PC-9 (cell line): ENCODE results near the gene CMTM7. TPM values are rescaled to one million over a fixed set of nuclear protein-coding genes. Genes with fewer than 3 reads are reported as not detected.
A peak's percentile ranks its signal among the peaks of the same experiment; 100 is the strongest.

Experiments
- BruUV-seq: library from RNA; stranded (reverse); fragments of 400-500 nt; replicated peaks from 2 replicates; lab custom pipeline; 2021; lab: Mats Ljungman, UMichigan
- CTCF ChIA-PET: fragments of 300-600 bp; sonication (Branson Sonifier 250); formaldehyde crosslinking; loops from one replicate; lab custom pipeline; 2022; ENCODE audit warnings: antibody characterized with exemption; lab: Charles Lee
- POLR2A ChIA-PET: fragments of 300-600 bp; sonication (Branson Sonifier 250); formaldehyde crosslinking; loops from one replicate; lab custom pipeline; 2022; ENCODE audit warnings: antibody characterized with exemption; ENCODE audit not compliant: unreplicated experiment; lab: Charles Lee
- DNase-seq, 2 experiments: peaks; one replicate each; pipeline versions ENCODE4 v3.0.0 to v3.0.0-alpha.2; 2015 to 2022; ENCODE audit warnings: mixed read lengths in 1 of 2
- H2AFZ ChIP-seq: fragments of 200-600 bp; sonication (generic); 2 replicates; pipeline ENCODE4 v1.8.1; 2017; ENCODE audit warnings: antibody characterized with exemption
- H3F3A ChIP-seq: fragments of 200-600 bp; sonication (generic); 2 replicates; pipeline ENCODE4 v1.8.1; 2017; ENCODE audit warnings: antibody characterized with exemption, mild to moderate bottlenecking, low read depth; ENCODE audit not compliant: insufficient read depth
- H3K27ac ChIP-seq: fragments of 200-600 bp; sonication (generic); 2 replicates; pipeline ENCODE4 v1.6.1; 2016; ENCODE audit warnings: mixed run types
- H3K27me3 ChIP-seq: fragments of 200-600 bp; sonication (generic); 2 replicates; pipeline ENCODE4 v1.6.1; 2016; ENCODE audit warnings: low read depth, mixed run types; ENCODE audit not compliant: insufficient read depth
- H3K36me3 ChIP-seq: fragments of 200-600 bp; sonication (generic); 2 replicates; pipeline ENCODE4 v1.6.1; 2016; ENCODE audit warnings: low read depth, mixed run types
- H3K4me1 ChIP-seq: fragments of 200-600 bp; sonication (generic); replicated peaks from 2 replicates; pipeline ENCODE4 v1.6.1; 2016; ENCODE audit warnings: mixed run types; ENCODE audit not compliant: insufficient read depth
- H3K4me2 ChIP-seq: fragments of 200-600 bp; sonication (generic); 2 replicates; pipeline ENCODE4 v1.6.1; 2017; ENCODE audit warnings: mixed run types
- H3K4me3 ChIP-seq: fragments of 200-600 bp; sonication (generic); 2 replicates; pipeline ENCODE4 v1.6.1; 2016; ENCODE audit warnings: mixed run types
- H3K79me2 ChIP-seq: fragments of 200-600 bp; sonication (generic); 2 replicates; pipeline ENCODE4 v1.6.1; 2017; ENCODE audit warnings: low read depth, mixed run types
- H3K9me2 ChIP-seq: fragments of 200-600 bp; sonication (generic); 2 replicates; pipeline ENCODE4 v1.8.1; 2017; ENCODE audit warnings: mild to moderate bottlenecking; ENCODE audit not compliant: insufficient read depth
- H3K9me3 ChIP-seq: fragments of 200-600 bp; sonication (generic); 2 replicates; pipeline ENCODE4 v1.8.1; 2016; ENCODE audit warnings: low read depth; ENCODE audit not compliant: insufficient read depth
- H4K20me1 ChIP-seq: fragments of 200-600 bp; sonication (generic); 2 replicates; pipeline ENCODE4 v1.8.1; 2017; ENCODE audit not compliant: insufficient read depth
- CTCF ChIP-seq: fragments of 200-600 bp; sonication (generic); conservative IDR thresholded peaks from 2 replicates; pipeline ENCODE4 v1.6.1; 2017; ENCODE audit warnings: mixed run types, antibody characterized with exemption, mild to moderate bottlenecking, moderate library complexity
- EZH2 ChIP-seq: fragments of 200-600 bp; sonication (generic); IDR thresholded peaks from 2 replicates; pipeline ENCODE4 v1.8.0; 2017; ENCODE audit warnings: antibody characterized with exemption, low read depth
- intact Hi-C: fragments of 100-400 bp; cut with micrococcal nuclease; formaldehyde crosslinking; loops from one replicate; pipeline ENCODE4 v1.10.0; 2022; ENCODE audit not compliant: unreplicated experiment
- total RNA-seq: library from RNA; stranded (reverse); gene quantifications from 2 replicates; pipeline ENCODE4 v1.2.3, GENCODE V29; 2021

The CMTM7 gene
- total RNA-seq, 1 experiment from 2014 or later: 37.1 TPM

- Histone ChIP-seq H3K36me3 (no peaks in the 10 kb centered on the region), H4K20me1 (no peaks in the 10 kb centered on the region), H3K79me2 (peaks cover 49% of the 10 kb centered on the region), H3K27me3 (no peaks in the 10 kb centered on the region), H3K9me2 (no peaks in the 10 kb centered on the region), H2AFZ (no peak overlapping the region), H3F3A (peaks cover 28% of the 10 kb centered on the region), H3K4me3 (no peak overlapping the region), H3K4me2 (no peak overlapping the region), H3K9me3 (no peaks in the 10 kb centered on the region), H3K27ac (no peak overlapping the region), H3K4me1 (peaks cover 48% of the 10 kb centered on the region)
- BruUV-seq: no TSS peak
- DNase-seq: no peak
- ChIA-PET CTCF (interaction anchor here (0.6 kb wide), 1 partner anchor 311 kb away, joined by 3 read pairs; no protein-coding TSS in a partner anchor), POLR2A (no interaction called here)
- intact Hi-C loops: loop anchor here (5.0 kb wide), 1 partner anchor 187 kb away; the partner anchor contains the start of gene CMTM8
- TF ChIP-seq EZH2 (no peak), CTCF (no peak)
These were observed 33.1 kb downstream of the CMTM7 start for GRCh38 chr3:32424581-32425250.

- H2AFZ ChIP-seq: no peak overlapping the region
- no peaks in the 10 kb centered on the region for H3K9me3 ChIP-seq
- POLR2A ChIA-PET: no interaction called here
- H3K9me2 ChIP-seq: no peaks in the 10 kb centered on the region
- DNase-seq: no peak
- H3F3A ChIP-seq: no peaks in the 10 kb centered on the region
- TF ChIP-seq EZH2 (no peak), CTCF (no peak)
- intact Hi-C loops: no loop called here
- H4K20me1 ChIP-seq: no peaks in the 10 kb centered on the region
- H3K36me3 ChIP-seq: no peaks in the 10 kb centered on the region
- H3K4me2 ChIP-seq: peak overlapping the region; percentile 13; the same call in 1 of the 2 replicates
- BruUV-seq: no TSS peak
- CTCF ChIA-PET: interaction anchor here (0.7 kb wide), 1 partner anchor 40 kb away, joined by 3 read pairs; no protein-coding TSS in a partner anchor
- H3K27ac ChIP-seq: peak overlapping the region; percentile 21; the same call in 1 of the 2 replicates
- peaks cover 37% of the 10 kb centered on the region for H3K79me2 ChIP-seq
- no peaks in the 10 kb centered on the region for H3K27me3 ChIP-seq
- no peak overlapping the region for H3K4me3 ChIP-seq
- H3K4me1 ChIP-seq: peaks cover 17% of the 10 kb centered on the region
These were observed 36.7 kb downstream of the CMTM7 start for GRCh38 chr3:32428092-32429068.

GRCh38 chr3:32430900-32431299 is 39.2 kb downstream of the CMTM7 start:
- Histone ChIP-seq H3K9me3 (no peaks in the 10 kb centered on the region), H3F3A (no peaks in the 10 kb centered on the region), H3K4me2 (no peak overlapping the region), H4K20me1 (no peaks in the 10 kb centered on the region), H3K4me1 (peaks cover 14% of the 10 kb centered on the region; the same call in 1 of the 2 replicates), H3K27me3 (no peaks in the 10 kb centered on the region), H3K79me2 (peaks cover 14% of the 10 kb centered on the region), H3K36me3 (no peaks in the 10 kb centered on the region), H3K27ac (no peak overlapping the region), H3K9me2 (no peaks in the 10 kb centered on the region), H3K4me3 (no peak overlapping the region), H2AFZ (no peak overlapping the region)
- no TSS peak for BruUV-seq
- POLR2A ChIA-PET: interaction anchor here (0.6 kb wide), 1 partner anchor 8 kb away, joined by 3 read pairs; no protein-coding TSS in a partner anchor
- TF ChIP-seq EZH2 (no peak), CTCF (no peak)
- intact Hi-C loops: no loop called here
- DNase-seq: no peak
- CTCF ChIA-PET: no interaction called here
